ENCODE data around the gene NUP50. TPM values are rescaled to one million over a fixed set of nuclear protein-coding genes. Genes with fewer than 3 reads are reported as not detected.

Gene NUP50
- total RNA-seq, 3 donors from 2014 or later (not counting 1 experiment from before 2014, with no cell fraction given) = 63.9 to 99.4 (median 98.6) TPM

GRCh38 chr22:45154383-45154782 lies 9.3 kb upstream of the NUP50 start:
- Mint-ChIP-seq H3K27me3 (ENCODE audit: low read depth in 2 of 2) (no peaks in the 10 kb centered on the region), H3K36me3 (peaks cover 8% of the 10 kb centered on the region), H3K27ac (no peak overlapping the region), H3K4me3 (no peak overlapping the region), H3K4me1 (peaks cover 6 to 20% of the 10 kb centered on the region in 2 donors), H3K9me3 (no peaks in the 10 kb centered on the region)
- intact Hi-C loops (cut with micrococcal nuclease) = no loop called here
- 97% methylated on average over 3 of the region's 3 CpGs for WGBS (ENCODE audit: insufficient coverage)
- Histone ChIP-seq H3K27me3 (ENCODE audit: control insufficient read depth, insufficient read depth, low read length) (no peaks in the 10 kb centered on the region), H3K4me1 (ENCODE audit: control insufficient read depth, insufficient read depth, low read length) (peaks cover 9% of the 10 kb centered on the region), H3K4me3 (ENCODE audit: low read length) (no peak overlapping the region), H3K36me3 (ENCODE audit: control insufficient read depth, insufficient read depth, low read length) (peaks cover 16% of the 10 kb centered on the region), H3K9me3 (ENCODE audit: control insufficient read depth, insufficient read depth, low read length) (no peaks in the 10 kb centered on the region), H3K27ac (ENCODE audit: low read length) (no peak overlapping the region)
- ATAC-seq (no peak), DNase-seq (no peak)
- TF ChIP-seq, protein P1, sequence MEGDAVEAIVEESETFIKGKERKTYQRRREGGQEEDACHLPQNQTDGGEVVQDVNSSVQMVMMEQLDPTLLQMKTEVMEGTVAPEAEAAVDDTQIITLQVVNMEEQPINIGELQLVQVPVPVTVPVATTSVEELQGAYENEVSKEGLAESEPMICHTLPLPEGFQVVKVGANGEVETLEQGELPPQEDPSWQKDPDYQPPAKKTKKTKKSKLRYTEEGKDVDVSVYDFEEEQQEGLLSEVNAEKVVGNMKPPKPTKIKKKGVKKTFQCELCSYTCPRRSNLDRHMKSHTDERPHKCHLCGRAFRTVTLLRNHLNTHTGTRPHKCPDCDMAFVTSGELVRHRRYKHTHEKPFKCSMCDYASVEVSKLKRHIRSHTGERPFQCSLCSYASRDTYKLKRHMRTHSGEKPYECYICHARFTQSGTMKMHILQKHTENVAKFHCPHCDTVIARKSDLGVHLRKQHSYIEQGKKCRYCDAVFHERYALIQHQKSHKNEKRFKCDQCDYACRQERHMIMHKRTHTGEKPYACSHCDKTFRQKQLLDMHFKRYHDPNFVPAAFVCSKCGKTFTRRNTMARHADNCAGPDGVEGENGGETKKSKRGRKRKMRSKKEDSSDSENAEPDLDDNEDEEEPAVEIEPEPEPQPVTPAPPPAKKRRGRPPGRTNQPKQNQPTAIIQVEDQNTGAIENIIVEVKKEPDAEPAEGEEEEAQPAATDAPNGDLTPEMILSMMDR (IDR thresholded peaks at IDR 0.05) = no peak

DNA sequence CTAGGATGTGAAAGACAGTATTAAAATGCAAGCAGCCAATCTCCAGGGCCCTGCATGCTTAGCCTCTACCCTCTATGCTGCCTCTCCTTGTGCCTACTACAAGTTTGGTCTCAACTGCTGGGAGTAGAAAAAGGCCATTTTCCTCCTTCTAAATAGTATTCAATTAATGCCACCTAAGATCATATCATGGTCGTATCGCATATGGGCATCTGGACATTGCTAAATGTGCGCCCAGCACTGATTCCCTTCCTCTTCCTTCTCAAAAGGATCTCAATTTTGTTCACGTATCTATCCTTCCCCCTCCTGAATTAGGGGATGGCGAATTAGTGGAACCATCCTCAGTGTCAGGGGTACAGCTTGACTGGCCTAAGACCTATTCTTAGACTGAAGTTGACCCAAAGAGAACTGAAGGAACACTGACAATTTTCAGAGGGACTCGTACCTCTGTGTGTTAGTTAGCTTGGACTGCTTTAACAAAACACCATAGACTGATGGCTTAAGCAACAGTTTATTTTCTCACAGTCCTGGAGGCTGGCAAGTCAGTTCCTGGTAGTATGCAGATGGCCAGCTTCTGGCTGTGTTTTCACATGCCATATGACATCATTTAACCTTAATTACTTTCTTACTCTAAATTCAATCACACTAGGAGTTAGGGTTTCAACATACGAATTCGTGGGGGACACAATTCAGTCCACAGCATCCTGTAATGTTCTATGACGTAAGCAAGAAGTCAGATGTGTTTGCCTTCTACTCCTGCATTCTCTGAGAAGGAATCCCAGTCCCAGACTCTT lies 8.5 kb upstream of the NUP50 start:
- no peaks in the 10 kb centered on the region for H3K27me3 Mint-ChIP-seq (ENCODE audit: low read depth in 2 of 2)
- H3K27ac ChIP-seq (ENCODE audit: low read length) = no peak overlapping the region
- H3K4me1 ChIP-seq (ENCODE audit: control insufficient read depth, insufficient read depth, low read length) = peaks cover 9% of the 10 kb centered on the region
- H3K4me1 Mint-ChIP-seq = peaks cover 13 to 20% of the 10 kb centered on the region in 2 donors
- intact Hi-C loops (cut with micrococcal nuclease) = no loop called here
- H3K36me3 Mint-ChIP-seq = peaks cover 8% of the 10 kb centered on the region
- no peaks in the 10 kb centered on the region for H3K27me3 ChIP-seq (ENCODE audit: control insufficient read depth, insufficient read depth, low read length)
- DNase-seq (no peak), ATAC-seq (no peak)
- H3K9me3 Mint-ChIP-seq = no peaks in the 10 kb centered on the region
- TF ChIP-seq, protein P1 (IDR thresholded peaks at IDR 0.05) = no peak
- WGBS (ENCODE audit: insufficient coverage) = 89% methylated on average over 9 of the region's 9 CpGs
- peaks cover 11% of the 10 kb centered on the region for H3K36me3 ChIP-seq (ENCODE audit: control insufficient read depth, insufficient read depth, low read length)
- H3K4me3 ChIP-seq (ENCODE audit: low read length) = no peak overlapping the region
- H3K4me3 Mint-ChIP-seq = no peak overlapping the region
- no peaks in the 10 kb centered on the region for H3K9me3 ChIP-seq (ENCODE audit: control insufficient read depth, insufficient read depth, low read length)
- H3K27ac Mint-ChIP-seq = no peak overlapping the region

DNA sequence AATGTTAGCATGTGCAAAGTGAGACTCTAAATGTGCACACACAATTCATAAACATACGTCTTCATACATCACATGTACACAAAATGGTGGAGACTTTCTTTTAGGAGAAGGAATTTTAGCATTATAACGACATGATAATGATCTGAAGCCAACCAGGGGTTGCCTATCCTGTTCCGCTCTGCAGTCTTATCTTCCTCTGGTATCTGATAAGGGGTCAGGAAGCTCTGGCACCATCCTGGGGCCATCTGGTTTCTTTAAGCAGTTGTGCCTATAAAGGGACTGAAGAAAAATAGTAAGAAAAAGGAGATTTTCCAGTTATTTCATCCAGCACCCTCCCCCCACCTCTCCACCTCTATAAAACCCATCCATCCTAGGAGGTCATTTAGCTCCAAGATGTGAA lies 5.8 kb upstream of the NUP50 start:
- Histone ChIP-seq H3K36me3 (ENCODE audit: control insufficient read depth, insufficient read depth, low read length) (peaks cover 8% of the 10 kb centered on the region), H3K27ac (ENCODE audit: low read length) (no peak overlapping the region), H3K4me1 (ENCODE audit: control insufficient read depth, insufficient read depth, low read length) (peaks cover 15% of the 10 kb centered on the region), H3K4me3 (ENCODE audit: low read length) (no peak overlapping the region), H3K9me3 (ENCODE audit: control insufficient read depth, insufficient read depth, low read length) (no peaks in the 10 kb centered on the region), H3K27me3 (ENCODE audit: control insufficient read depth, insufficient read depth, low read length) (no peaks in the 10 kb centered on the region)
- Mint-ChIP-seq H3K27me3 (ENCODE audit: low read depth in 2 of 2) (no peaks in the 10 kb centered on the region), H3K27ac (no peak overlapping the region), H3K4me3 (no peak overlapping the region), H3K4me1 (peaks cover 22% of the 10 kb centered on the region in 2 donors), H3K9me3 (no peaks in the 10 kb centered on the region), H3K36me3 (no peaks in the 10 kb centered on the region)
- TF ChIP-seq, protein P1 (IDR thresholded peaks at IDR 0.05) = no peak
- no peak for ATAC-seq
- 85% methylated on average over 2 of the region's 3 CpGs for WGBS (ENCODE audit: insufficient coverage)
- no peak for DNase-seq
- intact Hi-C loops (cut with micrococcal nuclease) = no loop called here

Measured in natural killer cell (primary cell).